Fibroblast of mammary gland (primary cell): Measurements from ENCODE around the gene GAS7.
"Not testable (repeated sequence)": the region's sequence is repeated elsewhere in the genome, so short reads cannot be mapped to it uniquely, and the experiment has no call there.

Experiments
- DNase-seq: peaks from one replicate; pipeline ENCODE4 v3.0.0-alpha.2; 2010; ENCODE audit warnings: low read depth
- H3K4me3 ChIP-seq: 2 replicates; pipeline ENCODE4 v1.5.1; 2011; ENCODE audit warnings: low read depth, mild to moderate bottlenecking, low read length, moderate library complexity; ENCODE audit not compliant: control insufficient read depth
- TF ChIP-seq, protein P1 (sequence below): conservative IDR thresholded peaks from 2 replicates; pipeline ENCODE4 v1.5.1; 2011; ENCODE audit warnings: low read depth, low read length, inconsistent platforms; ENCODE audit not compliant: control insufficient read depth, insufficient read depth

Gene GAS7

DNA sequence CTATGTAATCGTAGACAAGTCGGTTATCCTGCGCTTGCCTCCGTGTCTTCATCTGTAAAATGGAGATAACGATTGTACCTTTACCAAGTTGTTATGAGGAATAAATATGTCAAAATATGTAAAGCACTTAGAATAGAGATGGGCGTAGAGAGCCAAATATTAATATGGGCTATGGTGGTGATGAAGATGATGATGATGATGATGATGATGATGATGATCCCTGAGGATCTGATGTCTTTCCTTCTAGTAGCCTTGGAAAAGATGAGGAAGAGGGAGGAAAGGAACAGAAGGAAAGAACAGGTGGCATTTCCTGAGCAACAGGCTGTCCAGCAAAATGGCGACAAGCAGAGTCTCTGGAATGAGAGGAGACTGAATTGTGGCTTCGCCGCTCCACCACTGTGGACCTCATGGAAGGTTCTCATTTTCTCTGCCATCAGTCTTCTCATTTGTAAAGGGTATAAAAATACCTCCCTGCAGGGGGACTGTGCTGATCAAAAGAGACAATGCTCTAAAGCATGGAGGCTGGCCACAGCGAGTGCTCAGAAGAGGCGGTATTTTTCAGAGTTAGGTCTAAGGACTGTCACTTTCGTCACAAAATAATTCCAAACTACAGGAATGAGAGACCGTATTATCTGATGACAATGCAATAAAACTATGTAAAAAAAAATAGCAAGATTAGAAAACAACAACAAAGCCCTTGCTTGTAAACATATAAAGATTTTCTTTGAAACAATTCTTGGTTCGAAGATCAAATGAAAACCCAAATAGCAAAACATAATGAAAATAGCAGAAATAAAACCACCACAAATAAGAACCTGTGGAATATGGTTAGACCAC lies 276.2 kb downstream of the GAS7 start:
- DNase-seq: no peak
- H3K4me3 ChIP-seq: no peak overlapping the region
- TF ChIP-seq, protein P1, sequence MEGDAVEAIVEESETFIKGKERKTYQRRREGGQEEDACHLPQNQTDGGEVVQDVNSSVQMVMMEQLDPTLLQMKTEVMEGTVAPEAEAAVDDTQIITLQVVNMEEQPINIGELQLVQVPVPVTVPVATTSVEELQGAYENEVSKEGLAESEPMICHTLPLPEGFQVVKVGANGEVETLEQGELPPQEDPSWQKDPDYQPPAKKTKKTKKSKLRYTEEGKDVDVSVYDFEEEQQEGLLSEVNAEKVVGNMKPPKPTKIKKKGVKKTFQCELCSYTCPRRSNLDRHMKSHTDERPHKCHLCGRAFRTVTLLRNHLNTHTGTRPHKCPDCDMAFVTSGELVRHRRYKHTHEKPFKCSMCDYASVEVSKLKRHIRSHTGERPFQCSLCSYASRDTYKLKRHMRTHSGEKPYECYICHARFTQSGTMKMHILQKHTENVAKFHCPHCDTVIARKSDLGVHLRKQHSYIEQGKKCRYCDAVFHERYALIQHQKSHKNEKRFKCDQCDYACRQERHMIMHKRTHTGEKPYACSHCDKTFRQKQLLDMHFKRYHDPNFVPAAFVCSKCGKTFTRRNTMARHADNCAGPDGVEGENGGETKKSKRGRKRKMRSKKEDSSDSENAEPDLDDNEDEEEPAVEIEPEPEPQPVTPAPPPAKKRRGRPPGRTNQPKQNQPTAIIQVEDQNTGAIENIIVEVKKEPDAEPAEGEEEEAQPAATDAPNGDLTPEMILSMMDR: no peak

DNA sequence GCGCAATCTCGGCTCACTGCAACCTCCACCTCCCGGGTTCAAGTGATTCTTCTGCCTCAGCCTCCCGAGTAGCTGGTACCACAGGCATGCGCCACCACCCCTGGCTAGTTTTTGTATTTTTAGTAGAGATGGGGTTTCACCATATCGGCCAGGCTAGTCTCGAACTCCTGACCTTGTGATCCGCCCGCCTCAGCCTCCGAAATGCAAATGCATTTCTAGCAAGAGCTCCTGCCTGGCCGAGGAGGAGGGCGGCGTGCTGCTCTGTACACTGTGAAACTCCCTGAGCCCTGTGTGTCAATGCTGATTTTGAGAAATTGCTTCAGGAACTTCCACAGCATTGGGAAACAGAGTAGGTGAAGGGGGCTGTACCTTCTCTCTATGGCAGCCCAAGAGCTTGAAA lies 277.2 kb downstream of the GAS7 start:
- H3K4me3 ChIP-seq, DNase-seq: not testable (repeated sequence)

DNA sequence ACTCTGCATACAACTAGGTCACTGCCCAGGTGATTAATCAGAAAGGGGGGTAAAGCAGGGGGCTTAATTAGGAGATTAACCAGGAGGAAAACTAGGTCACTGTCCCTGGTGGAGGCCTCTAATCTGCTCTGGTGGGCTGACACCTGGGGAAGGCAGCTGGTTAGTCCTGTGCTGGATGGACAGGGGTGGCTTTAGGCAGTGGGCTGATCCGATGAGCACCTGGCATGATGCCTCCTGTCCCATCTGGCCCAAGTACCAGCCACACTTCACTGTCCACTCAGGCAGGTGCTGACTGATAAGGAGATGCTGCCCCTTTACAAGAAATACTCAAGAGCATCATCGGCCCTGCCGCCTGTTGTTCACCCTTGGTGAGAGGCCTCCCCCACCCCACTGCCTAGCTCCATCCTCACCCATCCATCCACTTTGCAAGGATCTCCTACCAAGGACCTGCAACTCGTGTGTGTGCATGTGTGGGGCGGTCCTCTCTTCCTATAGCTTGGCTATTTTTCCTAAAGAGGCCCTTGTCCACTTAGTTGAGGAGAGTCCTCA lies 279.5 kb downstream of the GAS7 start:
- TF ChIP-seq, protein P1: no peak
- no peak for DNase-seq

DNA sequence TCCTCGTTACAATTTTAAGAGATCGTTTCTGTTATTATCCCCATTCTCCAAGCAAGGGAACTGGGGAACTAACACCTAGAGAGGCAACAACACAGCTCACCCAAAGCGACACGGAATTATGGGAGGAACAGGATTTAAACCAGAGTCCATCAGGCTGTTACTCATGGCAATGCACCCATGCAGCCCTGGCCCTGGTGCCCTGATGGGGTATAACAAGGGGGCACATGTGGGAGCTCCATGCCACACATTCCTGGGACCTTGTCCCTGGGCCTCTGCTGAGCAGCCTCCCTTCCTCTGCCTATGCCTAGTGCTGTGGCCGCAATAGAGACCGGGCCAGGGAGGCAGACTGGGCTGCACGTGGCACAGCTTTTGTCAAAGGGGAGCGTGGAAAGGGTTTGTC lies 280.1 kb downstream of the GAS7 start:
- no peak for DNase-seq
- TF ChIP-seq, protein P1: no peak
- H3K4me3 ChIP-seq: no peak overlapping the region

More for the DNA sequence above, 279.5 kb downstream of the GAS7 start:
- no peak overlapping the region for H3K4me3 ChIP-seq

DNA sequence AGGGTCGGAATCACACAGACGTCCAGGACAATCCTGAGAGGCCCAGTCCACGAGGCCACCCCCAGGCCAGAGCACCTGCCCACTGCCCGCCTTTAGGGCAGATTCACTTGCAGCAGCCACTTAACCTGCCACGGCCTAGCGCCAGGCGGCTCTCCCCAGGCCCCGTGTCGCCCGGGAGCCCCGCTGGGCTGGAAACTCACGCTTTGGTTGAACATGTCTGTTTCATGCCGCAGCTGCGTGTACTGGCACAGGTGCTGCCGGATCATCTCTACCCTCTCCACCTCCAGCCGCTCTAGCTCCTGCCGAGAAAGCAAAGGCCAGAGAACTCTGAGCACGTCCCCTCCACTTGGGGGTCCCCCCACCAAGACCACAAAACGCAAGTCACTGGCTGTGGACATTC lies 280.6 kb downstream of the GAS7 start:
- H3K4me3 ChIP-seq: no peak overlapping the region
- TF ChIP-seq, protein P1: no peak
- DNase-seq: no peak

DNA sequence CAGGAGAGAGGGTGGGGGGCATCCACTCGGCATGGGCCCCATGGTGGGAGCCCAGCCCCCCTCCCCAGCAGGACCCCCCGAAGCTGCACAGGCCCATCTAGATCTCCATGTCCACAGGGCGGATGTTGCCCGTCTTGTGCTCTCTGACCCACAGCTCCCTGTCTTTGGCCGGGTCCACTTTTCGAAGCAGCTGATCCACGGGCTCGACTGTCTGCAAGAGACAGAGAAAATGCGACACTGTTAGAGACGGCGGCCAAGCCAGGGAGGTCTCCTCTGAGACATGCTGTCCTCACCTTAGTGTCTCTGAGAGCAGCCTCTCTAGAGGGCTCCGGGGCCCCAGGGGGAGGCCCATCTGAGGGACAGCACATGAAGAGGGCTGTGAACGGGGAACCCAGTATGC lies 281.3 kb downstream of the GAS7 start:
- no peak overlapping the region for H3K4me3 ChIP-seq
- no peak for DNase-seq
- TF ChIP-seq, protein P1: no peak

DNA sequence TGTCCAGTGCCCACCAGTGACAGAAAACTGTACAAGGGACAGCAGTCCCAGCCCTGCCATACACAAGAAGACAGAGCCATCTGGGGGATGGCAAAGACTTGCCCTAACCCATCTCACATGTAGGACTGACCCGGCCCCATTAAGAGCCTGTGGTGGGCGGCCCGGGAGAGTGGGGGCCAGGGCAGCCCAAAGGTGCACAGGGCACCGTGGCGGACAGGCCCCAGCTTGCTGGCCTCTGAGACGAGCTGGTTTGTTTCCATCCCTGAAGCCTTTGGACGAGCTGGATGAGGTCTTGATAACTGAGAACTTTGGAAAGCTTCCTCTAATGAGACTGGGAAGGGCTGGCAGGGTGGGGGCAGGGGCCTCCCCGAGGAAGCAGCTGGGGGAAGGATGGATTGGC lies 282.3 kb downstream of the GAS7 start:
- TF ChIP-seq, protein P1: no peak
- H3K4me3 ChIP-seq: no peak overlapping the region
- no peak for DNase-seq
